Karpas-422 (cell line): Measurements from ENCODE around the gene ZNF319. TPM values are rescaled to one million over a fixed set of nuclear protein-coding genes. Genes with fewer than 3 reads are reported as not detected.

Experiments
- DNase-seq: peaks from one replicate; pipeline ENCODE4 v3.0.0-alpha.2; 2015
- H2AFZ ChIP-seq: fragments of 200-600 bp; sonication (generic); 2 replicates; pipeline ENCODE4 v1.6.1; 2014; ENCODE audit warnings: antibody characterized with exemption, low read length, mixed read lengths
- H3K27ac ChIP-seq: fragments of 200-600 bp; sonication (generic); 2 replicates; pipeline ENCODE4 v1.5.1; 2014; ENCODE audit warnings: mild to moderate bottlenecking, low read length, moderate library complexity
- H3K27me3 ChIP-seq: fragments of 200-600 bp; sonication (generic); 2 replicates; pipeline ENCODE4 v1.6.1; 2014; ENCODE audit warnings: low read length, mixed read lengths
- H3K36me3 ChIP-seq: fragments of 200-600 bp; sonication (generic); 2 replicates; pipeline ENCODE4 v1.6.1; 2014; ENCODE audit warnings: low read length, mixed read lengths; ENCODE audit not compliant: insufficient read depth
- H3K4me1 ChIP-seq: fragments of 200-600 bp; sonication (generic); 2 replicates; pipeline ENCODE4 v1.6.1; 2014; ENCODE audit warnings: mild to moderate bottlenecking, low read length, mixed read lengths
- H3K4me2 ChIP-seq: fragments of 200-600 bp; sonication (generic); 2 replicates; pipeline ENCODE4 v1.6.1; 2014; ENCODE audit warnings: low read length, low read depth, mild to moderate bottlenecking; ENCODE audit not compliant: poor library complexity, severe bottlenecking
- H3K4me3 ChIP-seq: fragments of 200-600 bp; sonication (generic); 2 replicates; pipeline ENCODE4 v1.5.1; 2014; ENCODE audit warnings: mild to moderate bottlenecking, antibody characterized with exemption, low read length, mixed read lengths
- H3K79me2 ChIP-seq: fragments of 200-600 bp; sonication (generic); 2 replicates; pipeline ENCODE4 v1.6.1; 2014; ENCODE audit warnings: mild to moderate bottlenecking, low read length, mixed read lengths
- H3K9ac ChIP-seq: fragments of 200-600 bp; sonication (generic); 2 replicates; pipeline ENCODE4 v1.6.0; 2014; ENCODE audit warnings: low read length
- H3K9me2 ChIP-seq: fragments of 200-600 bp; sonication (generic), shearing (Covaris generic); replicated peaks from 2 replicates; pipeline ENCODE4 v1.6.0; 2014; ENCODE audit warnings: mild to moderate bottlenecking, low read length, moderate library complexity; ENCODE audit not compliant: insufficient read depth
- H3K9me3 ChIP-seq: fragments of 300-700, 200-600 bp; sonication (generic); 2 replicates; pipeline ENCODE4 v1.6.1; 2014; ENCODE audit warnings: low read length, mixed read lengths
- H4K20me1 ChIP-seq: fragments of 200-600 bp; sonication (generic); 2 replicates; pipeline ENCODE4 v1.6.1; 2014; ENCODE audit warnings: mild to moderate bottlenecking, antibody characterized with exemption, low read length, low read depth; ENCODE audit not compliant: insufficient read depth
- total RNA-seq: library from RNA; depleted of rRNA; stranded (reverse); fragments of >200 nt; shearing (Covaris generic); gene quantifications from 2 replicates; pipeline ENCODE4 v1.2.3, GENCODE V29; 2014; ENCODE audit warnings: low replicate concordance

Gene ZNF319
- total RNA-seq, 1 experiment from 2014 or later: 3.7 TPM

GRCh38 chr16:58020628-58021521 lies 20.4 kb upstream of the ZNF319 start:
- peak; percentile 82 for DNase-seq
- no peaks in the 10 kb centered on the region for H3K9me2 ChIP-seq
- H3K9ac ChIP-seq: no peak overlapping the region
- H2AFZ ChIP-seq: no peak overlapping the region
- H4K20me1 ChIP-seq: no peaks in the 10 kb centered on the region
- H3K9me3 ChIP-seq: no peaks in the 10 kb centered on the region
- H3K4me2 ChIP-seq: no peak overlapping the region
- no peaks in the 10 kb centered on the region for H3K79me2 ChIP-seq
- H3K4me1 ChIP-seq: peaks cover 15% of the 10 kb centered on the region
- H3K27me3 ChIP-seq: no peaks in the 10 kb centered on the region
- no peak overlapping the region for H3K4me3 ChIP-seq
- no peaks in the 10 kb centered on the region for H3K36me3 ChIP-seq
- H3K27ac ChIP-seq: no peak overlapping the region

DNA sequence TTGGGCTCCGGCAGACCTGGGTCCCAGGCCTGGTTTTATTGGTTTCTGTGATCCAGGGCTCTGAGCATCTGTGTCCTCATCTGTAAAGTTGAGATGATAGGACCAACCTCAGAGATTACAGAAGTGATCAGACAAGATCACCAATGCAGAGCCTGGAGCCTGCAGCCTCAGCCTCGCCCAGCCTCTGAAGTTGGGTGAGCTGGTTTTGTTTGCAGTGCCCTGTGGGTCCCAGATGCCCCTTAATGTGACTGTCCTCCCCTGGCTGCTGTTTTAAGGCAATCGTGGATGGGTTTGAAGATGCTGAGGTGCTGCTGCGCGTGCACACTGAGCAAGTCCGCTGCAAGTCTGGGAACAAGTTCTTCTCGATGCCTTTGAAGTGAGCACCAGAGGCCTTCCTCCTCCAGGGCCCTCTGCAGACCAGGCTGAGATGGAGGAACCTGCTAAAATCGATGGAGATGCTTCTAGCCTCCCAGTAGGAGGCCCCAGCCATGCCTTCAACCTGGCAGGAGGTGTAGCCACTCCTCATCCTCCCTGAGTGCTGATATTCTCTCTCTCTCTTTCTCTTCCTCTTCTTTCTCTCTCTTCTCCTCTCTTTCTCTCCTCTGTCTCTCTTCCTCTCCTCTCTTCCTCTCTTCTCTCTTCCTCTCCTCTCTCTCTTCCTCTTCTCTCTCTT lies 19.5 kb upstream of the ZNF319 start:
- H3K4me3 ChIP-seq: no peak overlapping the region
- H3K4me2 ChIP-seq: no peak overlapping the region
- H3K36me3 ChIP-seq: no peaks in the 10 kb centered on the region
- no peak overlapping the region for H3K9ac ChIP-seq
- H3K27ac ChIP-seq: no peak overlapping the region
- H4K20me1 ChIP-seq: no peaks in the 10 kb centered on the region
- no peak overlapping the region for H2AFZ ChIP-seq
- DNase-seq: no peak
- no peaks in the 10 kb centered on the region for H3K27me3 ChIP-seq
- H3K9me3 ChIP-seq: no peaks in the 10 kb centered on the region
- H3K9me2 ChIP-seq: no peaks in the 10 kb centered on the region
- no peaks in the 10 kb centered on the region for H3K79me2 ChIP-seq
- H3K4me1 ChIP-seq: peaks cover 10% of the 10 kb centered on the region

DNA sequence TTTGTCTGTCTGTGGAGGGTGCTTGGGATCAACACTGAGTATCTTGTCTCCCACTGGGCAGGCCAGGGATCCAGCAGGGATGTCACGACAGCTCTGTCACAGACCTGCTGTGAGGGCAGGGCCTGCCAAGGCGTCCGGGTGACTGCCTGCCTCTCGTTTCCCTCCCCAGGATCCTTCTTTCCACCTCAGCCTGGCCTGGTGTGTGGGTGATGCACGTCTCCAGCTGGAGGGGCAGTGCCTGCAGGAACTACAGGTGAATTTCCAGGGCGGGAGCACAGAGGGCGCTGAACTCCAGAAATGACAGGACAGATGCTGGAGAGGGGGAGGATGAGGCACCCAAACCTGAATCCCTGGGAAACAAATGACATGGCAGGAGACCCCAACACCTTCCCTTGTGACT lies 18.3 kb upstream of the ZNF319 start:
- H3K27ac ChIP-seq: no peak overlapping the region
- H3K9me3 ChIP-seq: no peaks in the 10 kb centered on the region
- DNase-seq: no peak
- H3K27me3 ChIP-seq: no peaks in the 10 kb centered on the region
- H3K4me1 ChIP-seq: 0 out of 2 replicates have a peak, but pooled peaks cover 7% of the 10 kb centered on the region
- H2AFZ ChIP-seq: no peak overlapping the region
- no peak overlapping the region for H3K4me2 ChIP-seq
- H3K36me3 ChIP-seq: no peaks in the 10 kb centered on the region
- H3K9me2 ChIP-seq: no peaks in the 10 kb centered on the region
- H3K4me3 ChIP-seq: no peak overlapping the region
- no peaks in the 10 kb centered on the region for H4K20me1 ChIP-seq
- no peak overlapping the region for H3K9ac ChIP-seq
- no peaks in the 10 kb centered on the region for H3K79me2 ChIP-seq

DNA sequence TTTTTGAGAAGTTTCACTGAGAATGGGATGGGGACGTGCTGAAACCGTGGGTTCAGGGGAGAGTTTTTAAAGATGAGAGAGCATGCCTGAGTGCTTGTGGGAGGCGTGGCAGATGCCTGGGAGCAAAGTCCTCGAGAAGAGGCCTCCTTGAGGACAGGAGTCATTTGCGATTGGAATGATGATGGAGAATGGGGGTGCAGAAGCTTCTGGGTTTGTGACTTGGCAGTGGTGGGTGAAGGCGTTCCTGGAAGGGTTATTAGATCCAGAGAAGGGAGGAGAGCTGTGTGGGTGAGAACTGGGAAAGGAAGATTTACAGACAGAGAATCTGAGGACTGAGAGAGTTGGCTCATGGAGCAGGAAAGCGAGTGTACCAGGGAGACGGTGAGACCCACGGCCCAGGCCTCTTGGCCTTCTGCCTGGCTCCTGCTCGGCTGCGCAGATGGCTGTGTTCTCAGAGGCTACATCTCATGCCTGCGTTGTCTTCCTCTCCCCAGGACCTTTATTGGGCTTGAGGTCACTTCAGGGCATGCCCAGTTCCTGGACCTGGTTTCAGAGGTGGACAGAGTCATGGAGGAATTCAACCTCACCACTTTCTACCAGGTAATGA lies 16.5 kb upstream of the ZNF319 start:
- no peak overlapping the region for H3K4me2 ChIP-seq
- no peak overlapping the region for H3K4me3 ChIP-seq
- no peaks in the 10 kb centered on the region for H3K79me2 ChIP-seq
- no peaks in the 10 kb centered on the region for H3K9me3 ChIP-seq
- no peak for DNase-seq
- H3K36me3 ChIP-seq: peaks cover 5% of the 10 kb centered on the region; the same call in 1 of the 2 replicates
- no peaks in the 10 kb centered on the region for H4K20me1 ChIP-seq
- H2AFZ ChIP-seq: no peak overlapping the region
- no peak overlapping the region for H3K27ac ChIP-seq
- 0 out of 2 replicates have a peak, but pooled peaks cover 7% of the 10 kb centered on the region for H3K4me1 ChIP-seq
- H3K9me2 ChIP-seq: no peaks in the 10 kb centered on the region
- no peak overlapping the region for H3K9ac ChIP-seq
- no peaks in the 10 kb centered on the region for H3K27me3 ChIP-seq

- Histone ChIP-seq H3K27ac (no peak overlapping the region), H3K9me3 (no peaks in the 10 kb centered on the region), H3K4me1 (no peaks in the 10 kb centered on the region), H3K9me2 (no peaks in the 10 kb centered on the region), H3K79me2 (peaks cover 5% of the 10 kb centered on the region; the same call in 1 of the 2 replicates), H3K36me3 (peaks cover 16% of the 10 kb centered on the region; the same call in 1 of the 2 replicates), H3K4me3 (no peak overlapping the region), H3K9ac (no peak overlapping the region), H3K27me3 (no peaks in the 10 kb centered on the region), H2AFZ (no peak overlapping the region), H3K4me2 (no peak overlapping the region), H4K20me1 (no peaks in the 10 kb centered on the region)
- DNase-seq: no peak
These were observed 12.9 kb upstream of the ZNF319 start for GRCh38 chr16:58013201-58013956.

DNA sequence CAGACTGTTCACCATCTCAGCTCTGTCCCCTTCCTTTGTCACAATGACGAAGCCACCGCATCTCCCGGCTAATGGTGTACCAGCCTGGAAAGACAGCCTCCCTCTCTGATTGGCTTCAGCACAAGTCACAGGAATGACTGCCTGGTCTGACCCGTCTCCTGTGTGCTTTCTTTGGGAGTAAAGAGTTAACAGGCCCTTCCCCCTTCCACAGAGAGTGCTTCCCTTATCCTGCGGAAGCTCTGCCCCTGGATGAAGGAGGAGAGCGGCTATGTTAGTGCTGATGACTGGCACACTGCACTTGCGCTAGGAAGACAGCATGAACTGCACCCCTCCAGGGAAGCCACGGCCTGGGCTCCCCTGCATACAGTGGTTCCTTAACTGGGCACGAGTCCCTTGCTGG lies 12.0 kb upstream of the ZNF319 start:
- Histone ChIP-seq H4K20me1 (no peaks in the 10 kb centered on the region), H2AFZ (no peak overlapping the region), H3K36me3 (peaks cover 16% of the 10 kb centered on the region; the same call in 1 of the 2 replicates), H3K4me1 (no peaks in the 10 kb centered on the region), H3K4me3 (no peak overlapping the region), H3K27ac (no peak overlapping the region), H3K79me2 (peaks cover 8% of the 10 kb centered on the region; the same call in 1 of the 2 replicates), H3K9me3 (no peaks in the 10 kb centered on the region), H3K27me3 (no peaks in the 10 kb centered on the region), H3K9me2 (no peaks in the 10 kb centered on the region), H3K9ac (no peak overlapping the region), H3K4me2 (no peak overlapping the region)
- DNase-seq: no peak

GRCh38 chr16:58011652-58012051 lies 11.2 kb upstream of the ZNF319 start:
- Histone ChIP-seq H3K36me3 (peaks cover 21% of the 10 kb centered on the region; the same call in 1 of the 2 replicates), H3K9me3 (no peaks in the 10 kb centered on the region), H3K9me2 (no peaks in the 10 kb centered on the region), H2AFZ (no peak overlapping the region), H3K4me3 (no peak overlapping the region), H3K27ac (no peak overlapping the region), H3K79me2 (peaks cover 15% of the 10 kb centered on the region), H3K27me3 (no peaks in the 10 kb centered on the region), H4K20me1 (no peaks in the 10 kb centered on the region), H3K9ac (no peak overlapping the region), H3K4me1 (no peaks in the 10 kb centered on the region), H3K4me2 (no peak overlapping the region)
- DNase-seq: no peak
